ENCODE data around the gene SLC39A8. TPM values are rescaled to one million over a fixed set of nuclear protein-coding genes. Genes with fewer than 3 reads are reported as not detected.

Gene SLC39A8
- total RNA-seq, 1 experiment from 2014 or later, result 35.9 TPM

DNA sequence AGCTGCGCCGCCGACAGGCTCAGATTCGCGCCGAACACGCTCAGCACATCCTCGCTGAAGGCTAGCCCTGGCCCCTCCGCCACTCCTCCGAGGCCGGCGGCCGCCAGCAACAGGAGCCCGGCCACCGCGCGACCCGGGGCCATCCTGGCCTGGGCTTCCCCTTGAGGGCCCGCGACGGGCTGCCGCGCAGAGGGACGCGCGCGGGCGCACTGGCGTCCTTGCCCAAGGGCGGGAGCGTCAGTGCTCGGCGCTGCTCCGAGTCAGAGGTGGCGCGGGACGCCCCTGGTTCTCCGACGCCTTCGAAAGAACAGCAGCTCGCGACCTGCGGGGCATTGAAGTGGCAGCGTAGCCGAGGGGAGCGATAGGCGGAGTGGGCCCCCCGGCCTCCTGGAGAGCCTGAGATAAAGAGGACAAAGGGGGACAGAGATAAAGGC, 745 bp downstream of the SLC39A8 start (continued):
- TF ChIP-seq CTCF (IDR thresholded peaks at IDR 0.05) (no peak), EMX1 (CRISPR knock-in tag; IDR thresholded peaks at IDR 0.05) (no peak), JUN (CRISPR knock-in tag; IDR thresholded peaks at IDR 0.05) (no peak), ZNF416 (CRISPR knock-in tag; IDR thresholded peaks at IDR 0.05) (no peak), NR2C2 (CRISPR knock-in tag; IDR thresholded peaks at IDR 0.05) (no peak), ETV6 (CRISPR knock-in tag; IDR thresholded peaks at IDR 0.05) (no peak; the same call in 1 of the 2 replicates), HMGA2 (CRISPR knock-in tag; IDR thresholded peaks at IDR 0.05) (no peak), TP53 (CRISPR knock-in tag; IDR thresholded peaks at IDR 0.05) (no peak; the same call in 1 of the 2 replicates), CREM (CRISPR knock-in tag; IDR thresholded peaks at IDR 0.05) (no peak), IRF2 (CRISPR knock-in tag; IDR thresholded peaks at IDR 0.05; ENCODE audit: borderline replicate concordance, low read depth) (no peak), GTF2I (CRISPR knock-in tag; conservative IDR thresholded peaks at IDR 0.05) (no peak), HMGXB4 (CRISPR knock-in tag; IDR thresholded peaks at IDR 0.05) (peak; percentile 29; the same call in 1 of the 2 replicates), ERG (CRISPR knock-in tag; IDR thresholded peaks at IDR 0.05) (no peak), SMAD3 (CRISPR knock-in tag; IDR thresholded peaks at IDR 0.05; ENCODE audit: borderline replicate concordance) (no peak), ZNF317 (CRISPR knock-in tag; IDR thresholded peaks at IDR 0.05; ENCODE audit: borderline replicate concordance, low read depth) (no peak), GABPB1 (CRISPR knock-in tag; IDR thresholded peaks at IDR 0.05) (no peak), KAT7 (CRISPR knock-in tag; IDR thresholded peaks at IDR 0.05; ENCODE audit: borderline replicate concordance) (no peak), CBFB (CRISPR knock-in tag; IDR thresholded peaks at IDR 0.05; ENCODE audit: low read depth) (no peak)
- TF ChIP-seq, protein P1, sequence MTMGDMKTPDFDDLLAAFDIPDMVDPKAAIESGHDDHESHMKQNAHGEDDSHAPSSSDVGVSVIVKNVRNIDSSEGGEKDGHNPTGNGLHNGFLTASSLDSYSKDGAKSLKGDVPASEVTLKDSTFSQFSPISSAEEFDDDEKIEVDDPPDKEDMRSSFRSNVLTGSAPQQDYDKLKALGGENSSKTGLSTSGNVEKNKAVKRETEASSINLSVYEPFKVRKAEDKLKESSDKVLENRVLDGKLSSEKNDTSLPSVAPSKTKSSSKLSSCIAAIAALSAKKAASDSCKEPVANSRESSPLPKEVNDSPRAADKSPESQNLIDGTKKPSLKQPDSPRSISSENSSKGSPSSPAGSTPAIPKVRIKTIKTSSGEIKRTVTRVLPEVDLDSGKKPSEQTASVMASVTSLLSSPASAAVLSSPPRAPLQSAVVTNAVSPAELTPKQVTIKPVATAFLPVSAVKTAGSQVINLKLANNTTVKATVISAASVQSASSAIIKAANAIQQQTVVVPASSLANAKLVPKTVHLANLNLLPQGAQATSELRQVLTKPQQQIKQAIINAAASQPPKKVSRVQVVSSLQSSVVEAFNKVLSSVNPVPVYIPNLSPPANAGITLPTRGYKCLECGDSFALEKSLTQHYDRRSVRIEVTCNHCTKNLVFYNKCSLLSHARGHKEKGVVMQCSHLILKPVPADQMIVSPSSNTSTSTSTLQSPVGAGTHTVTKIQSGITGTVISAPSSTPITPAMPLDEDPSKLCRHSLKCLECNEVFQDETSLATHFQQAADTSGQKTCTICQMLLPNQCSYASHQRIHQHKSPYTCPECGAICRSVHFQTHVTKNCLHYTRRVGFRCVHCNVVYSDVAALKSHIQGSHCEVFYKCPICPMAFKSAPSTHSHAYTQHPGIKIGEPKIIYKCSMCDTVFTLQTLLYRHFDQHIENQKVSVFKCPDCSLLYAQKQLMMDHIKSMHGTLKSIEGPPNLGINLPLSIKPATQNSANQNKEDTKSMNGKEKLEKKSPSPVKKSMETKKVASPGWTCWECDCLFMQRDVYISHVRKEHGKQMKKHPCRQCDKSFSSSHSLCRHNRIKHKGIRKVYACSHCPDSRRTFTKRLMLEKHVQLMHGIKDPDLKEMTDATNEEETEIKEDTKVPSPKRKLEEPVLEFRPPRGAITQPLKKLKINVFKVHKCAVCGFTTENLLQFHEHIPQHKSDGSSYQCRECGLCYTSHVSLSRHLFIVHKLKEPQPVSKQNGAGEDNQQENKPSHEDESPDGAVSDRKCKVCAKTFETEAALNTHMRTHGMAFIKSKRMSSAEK (CRISPR knock-in tag; IDR thresholded peaks at IDR 0.05; ENCODE audit: borderline replicate concordance), result no peak
- TF ChIP-seq, protein P2, sequence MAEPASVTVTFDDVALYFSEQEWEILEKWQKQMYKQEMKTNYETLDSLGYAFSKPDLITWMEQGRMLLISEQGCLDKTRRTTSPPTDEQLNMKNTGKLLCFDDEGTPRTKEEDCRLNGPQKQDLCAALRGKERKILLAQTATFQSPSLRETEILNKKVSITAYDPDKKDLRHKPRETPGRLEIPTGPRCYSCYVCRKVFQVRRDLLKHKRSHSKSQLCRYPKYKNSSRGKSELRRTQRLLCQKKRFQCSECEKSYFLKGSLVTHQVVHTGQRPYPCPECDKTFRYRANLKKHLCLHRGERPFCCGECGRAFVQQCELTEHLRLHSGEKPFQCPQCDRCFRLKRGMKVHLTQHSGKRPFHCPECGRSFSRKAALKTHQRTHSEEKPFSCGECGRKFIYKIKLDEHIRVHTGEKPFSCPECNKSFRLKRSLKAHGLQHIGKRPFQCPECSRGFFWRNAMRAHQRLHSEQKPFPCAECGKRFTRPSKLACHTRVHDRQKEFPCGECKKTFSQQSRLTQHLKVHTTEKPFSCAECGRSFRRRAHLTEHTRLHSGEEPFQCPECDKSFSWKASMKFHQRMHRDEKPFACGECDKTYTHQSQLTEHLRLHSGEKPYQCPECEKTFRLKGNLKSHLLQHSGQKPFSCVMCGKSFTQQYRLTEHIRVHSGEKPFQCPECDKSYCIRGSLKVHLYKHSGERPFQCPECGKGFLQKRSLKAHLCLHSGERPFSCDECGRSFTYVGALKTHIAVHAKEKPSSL (CRISPR knock-in tag; conservative IDR thresholded peaks at IDR 0.05), result no peak
- TF ChIP-seq, protein P3, sequence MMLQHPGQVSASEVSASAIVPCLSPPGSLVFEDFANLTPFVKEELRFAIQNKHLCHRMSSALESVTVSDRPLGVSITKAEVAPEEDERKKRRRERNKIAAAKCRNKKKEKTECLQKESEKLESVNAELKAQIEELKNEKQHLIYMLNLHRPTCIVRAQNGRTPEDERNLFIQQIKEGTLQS (CRISPR knock-in tag; conservative IDR thresholded peaks at IDR 0.05), result 0 out of 2 replicates have a peak, but pooled peaks have one; percentile 29
- TF ChIP-seq, protein P4, sequence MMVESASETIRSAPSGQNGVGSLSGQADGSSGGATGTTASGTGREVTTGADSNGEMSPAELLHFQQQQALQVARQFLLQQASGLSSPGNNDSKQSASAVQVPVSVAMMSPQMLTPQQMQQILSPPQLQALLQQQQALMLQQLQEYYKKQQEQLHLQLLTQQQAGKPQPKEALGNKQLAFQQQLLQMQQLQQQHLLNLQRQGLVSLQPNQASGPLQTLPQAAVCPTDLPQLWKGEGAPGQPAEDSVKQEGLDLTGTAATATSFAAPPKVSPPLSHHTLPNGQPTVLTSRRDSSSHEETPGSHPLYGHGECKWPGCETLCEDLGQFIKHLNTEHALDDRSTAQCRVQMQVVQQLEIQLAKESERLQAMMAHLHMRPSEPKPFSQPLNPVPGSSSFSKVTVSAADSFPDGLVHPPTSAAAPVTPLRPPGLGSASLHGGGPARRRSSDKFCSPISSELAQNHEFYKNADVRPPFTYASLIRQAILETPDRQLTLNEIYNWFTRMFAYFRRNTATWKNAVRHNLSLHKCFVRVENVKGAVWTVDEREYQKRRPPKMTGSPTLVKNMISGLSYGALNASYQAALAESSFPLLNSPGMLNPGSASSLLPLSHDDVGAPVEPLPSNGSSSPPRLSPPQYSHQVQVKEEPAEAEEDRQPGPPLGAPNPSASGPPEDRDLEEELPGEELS (CRISPR knock-in tag; IDR thresholded peaks at IDR 0.05), result no peak; the same call in 1 of the 2 replicates
- TF ChIP-seq, protein P5, sequence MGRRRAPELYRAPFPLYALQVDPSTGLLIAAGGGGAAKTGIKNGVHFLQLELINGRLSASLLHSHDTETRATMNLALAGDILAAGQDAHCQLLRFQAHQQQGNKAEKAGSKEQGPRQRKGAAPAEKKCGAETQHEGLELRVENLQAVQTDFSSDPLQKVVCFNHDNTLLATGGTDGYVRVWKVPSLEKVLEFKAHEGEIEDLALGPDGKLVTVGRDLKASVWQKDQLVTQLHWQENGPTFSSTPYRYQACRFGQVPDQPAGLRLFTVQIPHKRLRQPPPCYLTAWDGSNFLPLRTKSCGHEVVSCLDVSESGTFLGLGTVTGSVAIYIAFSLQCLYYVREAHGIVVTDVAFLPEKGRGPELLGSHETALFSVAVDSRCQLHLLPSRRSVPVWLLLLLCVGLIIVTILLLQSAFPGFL (CRISPR knock-in tag; IDR thresholded peaks at IDR 0.05; ENCODE audit: borderline replicate concordance), result no peak
